A549 treated with dexamethasone at 1 μM for 4 hours (cell line): ENCODE data around the gene CHRNB1. TPM values are rescaled to one million over a fixed set of nuclear protein-coding genes. Genes with fewer than 3 reads are reported as not detected.

ENCODE experiments used
- total RNA-seq: library from RNA; stranded (reverse); fragments of 200-300 nt; extraction: Qiagen RNA extraction; gene quantifications from 5 replicates; pipeline ENCODE4 v1.2.3, GENCODE V29; 2022

CHRNB1 gene, protein sequence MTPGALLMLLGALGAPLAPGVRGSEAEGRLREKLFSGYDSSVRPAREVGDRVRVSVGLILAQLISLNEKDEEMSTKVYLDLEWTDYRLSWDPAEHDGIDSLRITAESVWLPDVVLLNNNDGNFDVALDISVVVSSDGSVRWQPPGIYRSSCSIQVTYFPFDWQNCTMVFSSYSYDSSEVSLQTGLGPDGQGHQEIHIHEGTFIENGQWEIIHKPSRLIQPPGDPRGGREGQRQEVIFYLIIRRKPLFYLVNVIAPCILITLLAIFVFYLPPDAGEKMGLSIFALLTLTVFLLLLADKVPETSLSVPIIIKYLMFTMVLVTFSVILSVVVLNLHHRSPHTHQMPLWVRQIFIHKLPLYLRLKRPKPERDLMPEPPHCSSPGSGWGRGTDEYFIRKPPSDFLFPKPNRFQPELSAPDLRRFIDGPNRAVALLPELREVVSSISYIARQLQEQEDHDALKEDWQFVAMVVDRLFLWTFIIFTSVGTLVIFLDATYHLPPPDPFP
- 6.9 to 11.8 TPM (median 9.0 TPM) in 5 replicates for total RNA-seq

DNA sequence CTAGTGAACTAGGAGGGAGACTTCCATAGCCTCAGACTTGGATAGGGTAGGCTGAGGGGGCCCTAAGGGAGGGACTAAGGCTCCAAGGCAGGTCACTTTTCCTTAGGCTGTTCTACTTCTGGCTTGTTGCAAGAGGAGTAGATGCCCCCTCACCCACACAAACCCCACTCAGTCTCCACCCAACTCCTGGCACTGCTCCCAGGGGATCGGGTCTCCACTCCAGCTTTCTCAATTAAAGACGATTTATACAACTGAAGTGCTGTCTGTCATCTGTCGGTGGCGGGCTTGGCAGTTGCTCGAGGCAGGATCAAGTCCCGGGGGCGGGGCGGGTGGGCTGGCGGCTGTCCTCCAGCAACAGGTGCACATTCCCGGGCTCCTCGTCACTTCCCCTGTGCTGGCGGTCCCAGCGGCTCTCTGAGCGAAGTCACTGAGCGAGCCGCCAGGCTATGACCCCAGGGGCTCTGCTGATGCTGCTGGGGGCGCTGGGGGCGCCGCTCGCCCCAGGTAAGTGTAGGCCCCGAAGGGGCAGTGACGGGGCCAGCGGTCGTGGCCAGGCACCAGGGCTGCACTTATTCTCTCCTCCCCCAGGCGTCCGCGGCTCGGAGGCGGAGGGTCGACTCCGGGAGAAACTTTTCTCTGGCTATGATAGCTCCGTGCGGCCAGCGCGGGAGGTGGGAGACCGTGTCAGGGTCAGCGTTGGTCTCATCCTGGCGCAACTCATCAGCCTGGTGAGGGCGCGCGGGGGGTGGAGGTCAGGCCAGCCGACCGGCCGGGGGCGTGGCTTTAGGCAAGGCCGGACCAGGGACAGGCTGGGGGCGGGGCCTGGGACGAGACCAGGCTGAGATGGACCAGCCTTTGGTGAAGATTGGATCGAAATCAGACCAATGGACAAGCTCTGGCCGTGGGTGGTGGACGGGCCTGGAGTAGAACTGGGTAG is at the start of gene CHRNB1:
CHRNB1 (plus strand) TSS at position 380 of the 937 bp plus-strand sequence; CDS start at position 447, 67 bp downstream.

DNA sequence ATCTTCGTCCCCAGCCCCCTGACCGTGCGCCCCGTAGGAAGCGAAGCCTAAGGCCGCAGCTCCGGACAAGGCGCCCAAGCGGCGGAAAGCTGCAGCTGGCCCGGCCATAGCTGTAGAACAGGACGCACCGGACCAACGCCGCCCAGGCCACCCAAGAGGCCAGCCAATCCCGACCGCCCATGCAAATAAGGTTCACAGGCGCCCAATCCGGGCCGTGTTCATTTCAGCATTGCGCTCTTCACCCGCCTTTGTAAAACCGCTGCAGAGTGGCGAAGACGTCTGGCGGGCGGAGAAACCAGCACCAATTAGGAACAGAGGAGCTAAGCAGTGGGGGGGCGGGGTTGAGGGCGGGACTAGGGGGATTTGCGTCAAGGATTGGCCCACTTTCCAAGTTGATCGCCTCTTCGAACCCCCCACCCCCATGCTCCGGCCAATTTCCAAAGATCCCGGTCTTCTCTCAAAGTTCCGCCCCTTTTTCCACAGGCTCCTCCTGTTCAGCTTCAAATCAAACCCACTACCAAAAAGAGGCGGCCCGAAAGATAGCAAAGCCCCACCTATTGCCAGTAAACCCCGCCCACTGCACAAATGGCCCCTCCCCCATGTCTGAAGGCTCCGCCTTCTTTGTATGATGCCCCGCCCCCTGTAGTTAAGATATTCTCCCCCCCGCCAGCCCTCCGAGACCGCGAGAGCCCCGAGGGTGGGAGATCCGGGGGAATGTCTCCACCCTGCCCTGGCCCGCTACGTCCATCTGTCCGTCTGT is 40.7 kb upstream of the CHRNB1 start, which contains the start of gene TMEM256:
TMEM256 (minus strand) TSS at position 121 of the 760 bp plus-strand sequence; CDS start at position 108, 13 bp downstream.

DNA sequence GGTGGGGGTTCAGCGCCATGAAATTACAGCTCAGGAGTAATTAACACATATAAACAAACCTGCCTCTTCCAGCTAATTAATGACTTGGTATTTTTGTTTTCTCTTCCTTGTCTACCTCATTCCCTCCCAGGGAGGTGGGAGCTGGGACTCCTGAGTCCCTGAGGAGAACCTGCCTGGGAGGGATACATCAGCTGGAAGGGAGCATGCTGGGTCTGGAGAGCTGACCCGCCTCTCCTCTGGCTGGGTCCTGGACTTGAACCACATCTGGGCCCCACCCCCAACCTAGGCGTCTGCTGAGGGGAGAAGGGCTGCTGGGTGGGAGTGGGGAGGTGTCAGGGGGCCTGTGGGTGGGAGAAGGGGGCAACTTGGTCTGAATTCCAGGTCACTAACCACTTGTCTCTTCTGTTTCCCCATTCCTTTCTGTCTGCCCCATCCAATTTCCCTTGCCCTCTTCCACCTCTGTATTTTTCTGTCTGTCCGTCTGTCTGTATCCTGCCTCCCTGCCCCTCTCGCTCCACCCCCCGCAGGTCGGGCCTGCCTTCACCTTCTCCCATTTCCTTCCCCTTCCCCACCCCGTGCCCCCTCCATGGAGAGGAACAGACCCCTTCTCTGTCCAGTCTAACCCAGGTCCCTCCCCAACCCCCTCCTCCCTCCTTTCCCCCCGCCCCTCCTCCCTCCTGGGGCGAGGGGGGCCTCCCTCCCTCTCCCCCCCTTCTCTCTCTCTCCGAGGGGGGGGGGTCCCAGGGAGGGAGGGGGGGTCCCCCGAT is 37.2 kb upstream of the CHRNB1 start, which contains the start of gene NLGN2:
NLGN2 (plus strand) TSS at position 361 of the 767 bp plus-strand sequence. CDS start 411 bp downstream, outside the sequence.

DNA sequence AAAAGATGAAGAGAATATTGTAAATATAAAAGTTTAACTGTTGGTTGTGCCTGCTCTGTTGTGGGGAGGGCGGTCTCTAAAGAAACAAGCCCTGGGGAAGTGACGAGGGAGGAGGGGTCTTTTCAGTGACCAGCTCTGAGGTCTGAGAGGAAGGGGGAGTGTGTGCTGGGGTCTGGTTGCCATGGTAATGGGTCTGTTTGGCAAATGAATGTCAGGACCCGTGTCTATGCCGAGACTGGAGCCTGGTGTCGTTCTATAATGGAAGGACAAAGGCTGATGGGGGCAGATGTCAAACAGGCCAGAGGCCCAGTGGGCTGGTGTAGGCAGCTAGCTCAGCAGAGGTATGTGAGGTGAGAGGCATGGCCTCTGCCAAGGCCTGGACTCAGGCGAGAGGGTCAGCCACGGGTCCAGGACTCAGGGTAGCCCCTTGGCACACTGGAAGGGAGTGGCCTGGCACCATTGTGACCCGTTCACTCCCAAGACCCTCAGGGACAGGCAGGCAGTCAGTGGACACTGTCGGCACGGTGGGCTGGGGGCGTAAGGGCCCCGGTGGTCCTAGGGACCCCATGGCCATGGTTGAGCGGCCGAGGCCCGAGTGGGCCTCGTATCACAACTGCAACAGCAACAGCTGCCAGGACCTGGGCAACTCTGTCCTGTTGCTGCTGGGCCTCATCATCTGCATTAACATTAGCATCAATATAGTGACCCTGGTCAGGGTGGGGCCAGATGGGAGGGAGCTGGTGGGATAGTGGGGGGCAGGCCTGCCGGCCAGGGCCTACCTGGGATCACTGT is 24.8 kb upstream of the CHRNB1 start, which contains the start of gene SPEM1:
SPEM1 (plus strand) TSS at position 506 of the 792 bp plus-strand sequence; CDS start at position 567, 61 bp downstream.

DNA sequence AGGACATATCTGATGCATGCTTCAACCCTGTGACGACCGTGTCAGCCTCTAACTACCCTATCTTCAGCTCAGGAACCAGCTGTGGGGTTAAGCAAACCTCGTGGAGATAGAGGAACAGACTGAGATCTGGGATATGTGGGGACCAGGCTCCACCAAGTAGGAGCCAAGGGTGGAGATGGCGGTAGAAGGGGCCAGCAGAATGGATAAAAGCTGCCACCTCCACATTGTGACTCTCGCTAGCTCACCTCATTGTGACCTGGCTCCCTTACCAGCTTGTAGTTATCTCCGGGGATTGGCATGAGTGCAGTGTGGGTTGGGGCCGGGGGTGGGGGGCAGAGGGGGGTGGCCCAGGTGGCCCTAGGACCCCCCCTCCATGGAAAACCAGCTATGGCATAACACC is 19.5 kb upstream of the CHRNB1 start, which contains the start of gene SPEM2:
SPEM2 (plus strand) TSS at position 301 of the 400 bp plus-strand sequence; CDS start at position 374, 73 bp downstream.

DNA sequence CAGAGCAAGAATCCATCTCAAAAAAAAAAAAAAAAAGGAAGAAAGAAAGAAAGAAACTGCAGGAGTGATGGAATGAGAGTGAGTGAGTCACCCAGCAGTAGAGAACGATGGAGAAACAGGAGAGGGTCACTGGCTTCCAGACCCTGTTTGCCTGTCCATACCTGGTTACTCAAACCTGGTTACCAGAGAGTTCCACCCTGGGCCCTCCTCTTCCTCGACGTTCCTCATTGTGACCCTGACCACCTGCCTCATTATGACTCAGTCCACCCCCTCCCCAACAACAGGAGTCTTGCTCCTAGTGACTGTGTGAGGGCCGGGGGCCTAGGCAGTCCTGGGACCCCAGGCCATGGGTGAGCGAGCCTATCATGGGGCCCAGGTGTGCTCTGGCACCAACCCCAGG is 16.3 kb upstream of the CHRNB1 start, which contains the start of gene SPEM3:
SPEM3 (plus strand) TSS at position 301 of the 400 bp plus-strand sequence; CDS start at position 347, 46 bp downstream.

DNA sequence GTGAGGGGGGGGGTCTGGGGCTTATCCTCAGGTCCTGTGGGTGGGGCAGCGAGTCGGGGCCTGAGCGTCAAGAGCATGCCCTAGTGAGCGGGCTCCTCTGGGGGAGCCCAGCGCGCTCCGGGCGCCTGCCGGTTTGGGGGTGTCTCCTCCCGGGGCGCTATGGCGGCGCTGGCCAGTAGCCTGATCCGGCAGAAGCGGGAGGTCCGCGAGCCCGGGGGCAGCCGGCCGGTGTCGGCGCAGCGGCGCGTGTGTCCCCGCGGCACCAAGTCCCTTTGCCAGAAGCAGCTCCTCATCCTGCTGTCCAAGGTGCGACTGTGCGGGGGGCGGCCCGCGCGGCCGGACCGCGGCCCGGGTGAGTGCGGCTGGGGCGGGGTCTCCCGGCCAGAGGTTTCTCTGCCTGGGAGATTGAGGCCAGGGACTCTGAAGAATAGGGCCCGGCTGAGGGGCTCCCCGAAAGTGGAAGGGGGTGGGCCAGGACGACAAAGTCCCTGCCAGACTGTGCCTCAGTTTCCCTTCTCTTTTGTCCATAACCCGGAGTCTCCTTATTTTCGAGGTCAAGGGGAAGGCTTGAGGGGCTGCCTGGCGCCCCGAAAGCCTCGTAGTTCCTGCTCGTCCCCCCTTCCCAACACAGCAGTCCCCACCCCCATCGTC is 5.3 kb upstream of the CHRNB1 start, which contains the start of gene FGF11:
FGF11 (plus strand) TSS at position 51 of the 651 bp plus-strand sequence; CDS start at position 160, 109 bp downstream.

DNA sequence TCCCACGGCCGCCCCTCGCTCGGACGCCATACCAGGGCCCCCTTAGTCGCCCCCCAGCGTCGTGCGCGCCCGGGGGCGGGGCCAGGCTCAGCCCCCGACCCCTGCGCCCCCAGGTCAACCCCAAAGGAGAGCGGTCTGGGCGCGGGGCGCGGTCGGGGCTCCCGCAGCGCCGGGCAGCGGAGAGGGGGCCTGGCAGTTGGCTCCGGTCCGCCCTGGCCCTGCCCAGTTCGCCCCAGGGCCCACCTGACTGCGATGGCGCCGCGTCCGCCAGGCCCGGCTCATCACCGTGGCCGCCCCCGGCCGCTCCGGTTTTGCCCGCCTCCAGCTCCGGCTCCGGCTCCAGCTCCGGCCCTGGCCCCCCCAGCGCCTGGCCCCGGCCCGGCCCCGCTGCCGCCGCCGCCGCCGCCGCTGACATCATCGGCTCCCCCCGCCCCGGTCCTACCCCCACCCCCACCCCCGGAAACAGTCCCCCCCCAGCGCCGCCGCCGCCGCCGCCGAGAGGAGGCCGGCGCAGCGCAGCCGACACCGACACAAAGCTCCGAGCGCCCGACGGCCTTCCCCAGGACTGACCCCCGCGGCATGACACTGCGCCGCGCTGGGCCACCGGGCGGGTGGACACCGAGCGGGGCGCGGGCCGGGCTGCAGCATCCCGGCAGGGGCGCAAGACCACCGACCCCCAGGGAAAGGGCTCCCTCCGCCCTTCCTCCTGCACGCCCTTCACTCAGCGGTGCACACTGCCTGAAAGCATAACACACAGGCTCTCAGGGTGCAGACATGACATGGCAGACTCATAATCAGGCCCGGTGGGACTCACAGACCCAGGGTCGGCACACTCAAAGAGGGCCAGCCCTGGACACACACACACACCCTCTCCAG is 34.6 kb downstream of the CHRNB1 start, which contains the start of gene ZBTB4:
ZBTB4 (minus strand) TSS at position 419 of the 876 bp plus-strand sequence. CDS start 12,830 bp downstream, outside the sequence.

DNA sequence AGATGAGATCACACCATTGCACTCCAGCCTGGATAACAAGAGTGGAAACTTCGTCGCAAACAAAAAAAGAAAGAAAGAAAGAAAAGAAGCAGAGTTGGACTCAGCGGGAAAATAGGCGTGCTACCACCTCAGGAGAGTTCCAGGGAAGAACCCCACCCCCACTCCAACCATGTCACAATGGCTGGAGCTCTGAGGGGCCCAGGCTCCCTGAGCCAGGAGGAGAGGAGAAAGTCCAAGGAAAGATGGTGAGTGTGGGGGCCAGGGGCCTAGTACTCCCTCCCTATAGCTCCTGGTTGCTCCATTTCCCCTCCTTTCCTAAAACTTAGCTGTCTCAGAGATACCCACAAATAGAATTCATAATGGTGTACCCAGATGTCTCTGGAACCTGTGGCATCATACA is 36.4 kb downstream of the CHRNB1 start, which contains the start of gene SLC35G6:
SLC35G6 (plus strand) TSS at position 172 of the 400 bp plus-strand sequence; CDS start at position 243, 71 bp downstream.

DNA sequence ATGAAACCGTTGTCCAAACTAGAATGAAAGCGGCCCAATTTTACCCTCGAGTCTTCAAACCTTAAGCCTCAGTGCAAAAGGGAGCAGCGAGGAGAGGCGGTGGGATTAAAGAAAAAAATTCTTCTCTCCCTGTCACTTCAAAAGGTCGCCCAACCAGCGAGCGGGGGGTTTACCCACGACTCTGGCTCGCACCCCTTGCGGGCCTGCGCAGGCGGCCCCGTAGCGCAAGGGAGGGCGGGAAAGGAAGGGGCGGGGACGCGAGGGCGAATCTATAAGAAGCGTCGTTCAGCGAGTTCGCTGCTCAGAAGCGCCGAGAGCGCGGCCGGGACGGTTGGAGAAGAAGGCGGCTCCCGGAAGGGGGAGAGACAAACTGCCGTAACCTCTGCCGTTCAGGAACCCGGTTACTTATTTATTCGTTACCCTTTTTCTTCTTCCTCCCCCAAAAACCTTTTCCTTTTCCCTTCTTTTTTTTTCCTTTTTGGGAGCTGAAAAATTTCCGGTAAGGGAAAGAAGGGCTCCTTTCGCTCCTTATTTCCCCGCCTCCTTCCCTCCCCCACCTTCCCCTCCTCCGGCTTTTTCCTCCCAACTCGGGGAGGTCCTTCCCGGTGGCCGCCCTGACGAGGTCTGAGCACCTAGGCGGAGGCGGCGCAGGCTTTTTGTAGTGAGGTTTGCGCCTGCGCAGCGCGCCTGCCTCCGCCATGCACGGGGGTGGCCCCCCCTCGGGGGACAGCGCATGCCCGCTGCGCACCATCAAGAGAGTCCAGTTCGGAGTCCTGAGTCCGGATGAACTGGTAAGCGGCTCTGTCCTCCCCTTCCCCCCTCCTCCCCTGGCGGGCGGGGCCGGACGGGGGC is 39.4 kb downstream of the CHRNB1 start, which contains the start of gene POLR2A:
POLR2A (plus strand) TSS at position 300 of the 852 bp plus-strand sequence.

Other genes starting within 250 kb of the CHRNB1 start
- 4.5 to 7.6 TPM (median 6.4 TPM) in 5 replicates for gene DLG4, start 225.2 kb upstream of the CHRNB1 start, total RNA-seq
- gene ACADVL, start 225.1 kb upstream of the CHRNB1 start, total RNA-seq: 266 to 442 TPM (median 389 TPM) in 5 replicates
- 33.5 to 47.2 TPM (median 44.9 TPM) in 5 replicates for gene DVL2, start 210.5 kb upstream of the CHRNB1 start, total RNA-seq
- 93.9 to 117 TPM (median 104 TPM) in 5 replicates for gene PHF23, start 205.6 kb upstream of the CHRNB1 start, total RNA-seq
- gene GABARAP, start 202.6 kb upstream of the CHRNB1 start, total RNA-seq: 596 to 790 TPM (median 609 TPM) in 5 replicates
- gene CTDNEP1, start 193.3 kb upstream of the CHRNB1 start, total RNA-seq: 218 to 267 TPM (median 246 TPM) in 5 replicates
- gene ELP5, start 192.8 kb upstream of the CHRNB1 start, total RNA-seq: 140 to 161 TPM (median 146 TPM) in 5 replicates
- 1.9 to 3.2 TPM (median 2.6 TPM) in 5 replicates for gene CLDN7, start 182.6 kb upstream of the CHRNB1 start, total RNA-seq
- 0.30 to 0.69 TPM (median 0.60 TPM) in 5 replicates for gene SLC2A4, start 163.3 kb upstream of the CHRNB1 start, total RNA-seq
- gene YBX2, start 150.4 kb upstream of the CHRNB1 start, total RNA-seq: 0.45 to 0.76 TPM (median 0.57 TPM) in 5 replicates
- 1,536 to 1,701 TPM (median 1,628 TPM) in 5 replicates for gene EIF5A, start 137.4 kb upstream of the CHRNB1 start, total RNA-seq
- 82.4 to 111 TPM (median 103 TPM) in 5 replicates for gene GPS2, start 129.7 kb upstream of the CHRNB1 start, total RNA-seq
- 15.2 to 33.7 TPM (median 30.6 TPM) in 5 replicates for gene NEURL4, start 115.7 kb upstream of the CHRNB1 start, total RNA-seq
- 1.4 to 3.6 TPM (median 2.7 TPM) in 5 replicates for gene ACAP1, start 108.5 kb upstream of the CHRNB1 start, total RNA-seq
- gene KCTD11, start 92.9 kb upstream of the CHRNB1 start, total RNA-seq: 9.7 to 12.6 TPM (median 11.4 TPM) in 5 replicates
- gene TMEM95, start 89.9 kb upstream of the CHRNB1 start, total RNA-seq: not detected in 5 replicates
- gene TNK1, start 64.0 kb upstream of the CHRNB1 start, total RNA-seq: 1.1 to 1.5 TPM (median 1.3 TPM) in 5 replicates
- 36.7 to 50.6 TPM (median 41.6 TPM) in 5 replicates for gene PLSCR3, start 50.5 kb upstream of the CHRNB1 start, total RNA-seq
- gene TMEM256, start 41.0 kb upstream of the CHRNB1 start, total RNA-seq: 204 to 220 TPM (median 207 TPM) in 5 replicates
- gene NLGN2, start 37.2 kb upstream of the CHRNB1 start, total RNA-seq: 11.3 to 19.7 TPM (median 17.9 TPM) in 5 replicates
- gene SPEM1, start 24.7 kb upstream of the CHRNB1 start, total RNA-seq: 0.09 to 0.18 TPM (median 0.12 TPM) in 4 of 5 replicates, not detected in the other
- gene SPEM2, start 19.4 kb upstream of the CHRNB1 start, total RNA-seq: 0.13 to 0.18 TPM in 2 of 5 replicates, not detected in the others
- 0.02 to 0.05 TPM (median 0.04 TPM) in 3 of 5 replicates, not detected in the others for gene SPEM3, start 16.2 kb upstream of the CHRNB1 start, total RNA-seq
- gene TMEM102, start 9.6 kb upstream of the CHRNB1 start, total RNA-seq: 10.3 to 14.6 TPM (median 13.0 TPM) in 5 replicates
- gene FGF11, start 5.5 kb upstream of the CHRNB1 start, total RNA-seq: 1.1 to 1.3 TPM (median 1.1 TPM) in 5 replicates
- gene ZBTB4, start 34.6 kb downstream of the CHRNB1 start, total RNA-seq: 20.6 to 29.5 TPM (median 27.8 TPM) in 5 replicates
- not detected in 5 replicates for gene SLC35G6, start 36.4 kb downstream of the CHRNB1 start, total RNA-seq
- 49.1 to 95.5 TPM (median 91.3 TPM) in 5 replicates for gene POLR2A, start 39.3 kb downstream of the CHRNB1 start, total RNA-seq
- 6.8 to 12.9 TPM (median 12.1 TPM) in 5 replicates for gene TNFSF12, start 104.0 kb downstream of the CHRNB1 start, total RNA-seq
- gene TNFSF13, start 113.7 kb downstream of the CHRNB1 start, total RNA-seq: 0.46 to 0.83 TPM (median 0.62 TPM) in 5 replicates
- 87.8 to 104 TPM (median 102 TPM) in 5 replicates for gene SENP3, start 116.9 kb downstream of the CHRNB1 start, total RNA-seq
- 24.8 to 38.2 TPM (median 33.6 TPM) in 5 replicates for gene CD68, start 134.6 kb downstream of the CHRNB1 start, total RNA-seq
- gene MPDU1, start 138.8 kb downstream of the CHRNB1 start, total RNA-seq: 117 to 135 TPM (median 121 TPM) in 5 replicates
- gene SOX15, start 145.0 kb downstream of the CHRNB1 start, total RNA-seq: 0.16 to 0.27 TPM (median 0.20 TPM) in 5 replicates
- 45.4 to 60.2 TPM (median 59.3 TPM) in 5 replicates for gene FXR2, start 169.8 kb downstream of the CHRNB1 start, total RNA-seq
- 61.1 to 73.5 TPM (median 62.9 TPM) in 5 replicates for gene SAT2, start 182.8 kb downstream of the CHRNB1 start, total RNA-seq
- gene SHBG, start 185.1 kb downstream of the CHRNB1 start, total RNA-seq: 0.27 to 0.56 TPM (median 0.43 TPM) in 5 replicates
- gene ATP1B2, start 205.9 kb downstream of the CHRNB1 start, total RNA-seq: 0.08 to 0.46 TPM (median 0.39 TPM) in 5 replicates
- gene TP53, start 242.4 kb downstream of the CHRNB1 start, total RNA-seq: 38.7 to 51.6 TPM (median 47.4 TPM) in 5 replicates
- gene WRAP53, start 243.4 kb downstream of the CHRNB1 start, total RNA-seq: 27.7 to 33.8 TPM (median 32.7 TPM) in 5 replicates